Caco-2 (cell line): ENCODE measurements around the gene PIEZO1. TPM values are rescaled to one million over a fixed set of nuclear protein-coding genes. Genes with fewer than 3 reads are reported as not detected.

Experiments
- BruUV-seq: library from RNA; stranded (reverse); fragments of 400-500 nt; replicated peaks from 2 replicates; lab custom pipeline; 2021; lab: Mats Ljungman, UMichigan
- CTCF ChIA-PET: fragments of 300-600 bp; sonication (Branson Sonifier 250); formaldehyde crosslinking; loops from one replicate; lab custom pipeline; 2022; ENCODE audit warnings: antibody characterized with exemption; lab: Charles Lee
- POLR2A ChIA-PET: fragments of 300-600 bp; sonication (Branson Sonifier 250); formaldehyde crosslinking; loops from one replicate; lab custom pipeline; 2022; ENCODE audit warnings: antibody characterized with exemption; lab: Charles Lee
- DNase-seq, 2 experiments: peaks; one replicate each; pipeline versions ENCODE4 v3.0.0 to v3.0.0-alpha.2; 2020 to 2022
- H3K27me3 ChIP-seq: replicated peaks from 2 replicates; pipeline ENCODE4 v1.6.0; 2011; ENCODE audit warnings: low read length; ENCODE audit not compliant: control insufficient read depth, insufficient read depth
- H3K36me3 ChIP-seq: 2 replicates; pipeline ENCODE4 v1.5.1; 2011; ENCODE audit warnings: low read length; ENCODE audit not compliant: control insufficient read depth, insufficient read depth
- H3K4me1 ChIP-seq: fragments of 250-450 bp; sonication (Bioruptor Pico); 2 replicates; pipeline ENCODE4 v1.5.1; 2020; ENCODE audit warnings: mild to moderate bottlenecking
- H3K4me3 ChIP-seq: 2 replicates; pipeline ENCODE4 v1.5.1; 2011; ENCODE audit warnings: low read depth, mild to moderate bottlenecking, control low read depth, low read length
- H3K9me3 ChIP-seq: fragments of 250-450 bp; sonication (Bioruptor Pico); 2 replicates; pipeline ENCODE4 v1.5.1; 2020; ENCODE audit warnings: mild to moderate bottlenecking, moderate library complexity
- H3K27ac Mint-ChIP-seq: one replicate; pipeline ENCODE4 v1.8.0; 2022; ENCODE audit warnings: mixed read lengths; ENCODE audit not compliant: unreplicated experiment
- H3K27me3 Mint-ChIP-seq: one replicate; pipeline ENCODE4 v1.8.0; 2022; ENCODE audit warnings: mixed read lengths; ENCODE audit not compliant: insufficient read depth, unreplicated experiment
- H3K36me3 Mint-ChIP-seq: one replicate; pipeline ENCODE4 v1.8.0; 2022; ENCODE audit warnings: mild to moderate bottlenecking, mixed read lengths; ENCODE audit not compliant: insufficient read depth, unreplicated experiment
- H3K4me1 Mint-ChIP-seq: one replicate; pipeline ENCODE4 v1.8.0; 2022; ENCODE audit warnings: low read depth, mixed read lengths; ENCODE audit not compliant: unreplicated experiment
- H3K4me3 Mint-ChIP-seq: one replicate; pipeline ENCODE4 v1.8.0; 2022; ENCODE audit warnings: mild to moderate bottlenecking, moderate library complexity, mixed read lengths; ENCODE audit not compliant: unreplicated experiment
- H3K9me3 Mint-ChIP-seq: one replicate; pipeline ENCODE4 v1.8.0; 2022; ENCODE audit warnings: mixed read lengths; ENCODE audit not compliant: unreplicated experiment
- CTCF ChIP-seq, 2 experiments: fragments of 200-600 bp in 1 of 2; IDR thresholded peaks; 1 replicate in 1 of 2; 2 replicates in 1 of 2; pipeline versions ENCODE4 v1.5.1 to v1.8.0; 2011 to 2022; ENCODE audit warnings: antibody characterized with exemption in 1 of 2, control low read depth in 1 of 2, inconsistent platforms in 1 of 2, low read depth in 1 of 2, low read length in 1 of 2, mild to moderate bottlenecking in 1 of 2, moderate library complexity in 1 of 2; ENCODE audit not compliant: insufficient read depth in 1 of 2, severe bottlenecking in 1 of 2, unreplicated experiment in 1 of 2
- intact Hi-C: fragments of 100-400 bp; cut with micrococcal nuclease; formaldehyde crosslinking; loops from one replicate; pipeline ENCODE4 v1.10.0; 2022; ENCODE audit not compliant: unreplicated experiment
- total RNA-seq: library from RNA; stranded (reverse); gene quantifications from 2 replicates; pipeline ENCODE4 v1.2.3, GENCODE V29; 2022

PIEZO1 gene
- total RNA-seq, 1 experiment from 2014 or later: 248 TPM

- CTCF ChIA-PET: no interaction called here
- BruUV-seq: no TSS peak
- intact Hi-C loops: no loop called here
- no peaks in the 10 kb centered on the region for H3K27me3 ChIP-seq
- no peaks in the 10 kb centered on the region for H3K9me3 Mint-ChIP-seq
- POLR2A ChIA-PET: no interaction called here
- no peaks in the 10 kb centered on the region for H3K9me3 ChIP-seq
- no peak for DNase-seq
- no peaks in the 10 kb centered on the region for H3K4me1 ChIP-seq
- TF ChIP-seq CTCF (IDR thresholded peaks at IDR 0.05; ENCODE audit: insufficient read depth in 1 of 2, low read depth in 1 of 2, low read length in 1 of 2, severe bottlenecking in 1 of 2, unreplicated experiment in 1 of 2): no peak
- no peak overlapping the region for H3K27ac Mint-ChIP-seq
- no peak overlapping the region for H3K4me3 ChIP-seq
- 0 out of 2 replicates have a peak, but pooled peaks cover 2% of the 10 kb centered on the region for H3K36me3 ChIP-seq
- H3K4me3 Mint-ChIP-seq: no peak overlapping the region
- no peaks in the 10 kb centered on the region for H3K4me1 Mint-ChIP-seq
- no peaks in the 10 kb centered on the region for H3K27me3 Mint-ChIP-seq
- H3K36me3 Mint-ChIP-seq: no peaks in the 10 kb centered on the region
These were observed 89.8 kb downstream of the PIEZO1 start for GRCh38 chr16:88695218-88695617.

- no peaks in the 10 kb centered on the region for H3K36me3 ChIP-seq
- H3K27ac Mint-ChIP-seq: no peak overlapping the region
- no peaks in the 10 kb centered on the region for H3K4me1 ChIP-seq
- DNase-seq: no peak
- no peaks in the 10 kb centered on the region for H3K4me1 Mint-ChIP-seq
- BruUV-seq: no TSS peak
- no peaks in the 10 kb centered on the region for H3K9me3 ChIP-seq
- no peaks in the 10 kb centered on the region for H3K9me3 Mint-ChIP-seq
- H3K4me3 ChIP-seq: no peak overlapping the region
- no peaks in the 10 kb centered on the region for H3K27me3 ChIP-seq
- no peaks in the 10 kb centered on the region for H3K36me3 Mint-ChIP-seq
- H3K27me3 Mint-ChIP-seq: no peaks in the 10 kb centered on the region
- no peak overlapping the region for H3K4me3 Mint-ChIP-seq
- ChIA-PET POLR2A (no interaction called here), CTCF (no interaction called here)
- intact Hi-C loops: no loop called here
- no peak for TF ChIP-seq CTCF (IDR thresholded peaks at IDR 0.05; ENCODE audit: insufficient read depth in 1 of 2, low read depth in 1 of 2, low read length in 1 of 2, severe bottlenecking in 1 of 2, unreplicated experiment in 1 of 2)
These were observed 90.6 kb downstream of the PIEZO1 start for GRCh38 chr16:88694221-88695087.

DNA sequence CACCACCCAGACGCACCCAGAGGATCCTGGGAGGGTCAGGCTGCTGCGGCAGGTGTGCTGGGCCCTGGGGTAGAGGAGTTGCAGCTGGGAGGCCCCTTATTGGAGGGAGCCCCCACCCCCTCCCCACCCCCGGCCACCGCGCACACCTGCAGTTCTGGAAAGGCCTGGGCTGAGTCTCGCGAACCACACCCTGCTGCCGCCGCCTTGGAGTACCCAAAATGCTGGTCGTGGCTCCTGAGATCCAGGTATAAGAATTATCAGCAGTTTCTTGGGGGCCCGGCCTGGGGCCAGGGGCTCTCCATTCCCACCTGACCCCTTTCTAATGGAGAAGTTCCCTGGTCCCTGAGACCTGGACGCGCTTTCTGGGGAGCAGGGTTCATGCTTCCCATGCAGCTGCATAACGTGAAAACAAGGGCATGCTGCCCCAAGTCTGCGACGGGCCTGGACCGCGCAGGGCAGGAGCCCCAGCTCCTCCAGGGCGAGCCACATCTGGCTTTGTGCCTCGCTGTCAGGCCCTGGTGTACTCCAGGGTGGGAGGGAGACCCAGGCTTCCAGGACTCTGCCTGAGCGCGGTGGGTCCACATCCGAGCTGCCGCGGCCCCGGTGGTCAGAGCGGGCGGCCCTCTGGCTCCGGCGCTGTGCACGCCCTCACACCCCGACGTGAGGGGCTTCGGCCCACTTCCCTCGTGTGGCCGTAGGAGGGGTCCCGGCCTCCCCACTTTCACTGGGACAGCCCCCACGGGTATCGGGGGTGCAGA is 91.4 kb downstream of the PIEZO1 start:
- Mint-ChIP-seq H3K27me3 (no peaks in the 10 kb centered on the region), H3K9me3 (no peaks in the 10 kb centered on the region), H3K36me3 (no peaks in the 10 kb centered on the region), H3K27ac (no peak overlapping the region), H3K4me1 (peaks cover 3% of the 10 kb centered on the region), H3K4me3 (no peak overlapping the region)
- ChIA-PET CTCF (no interaction called here), POLR2A (no interaction called here)
- Histone ChIP-seq H3K9me3 (no peaks in the 10 kb centered on the region), H3K27me3 (no peaks in the 10 kb centered on the region), H3K36me3 (no peaks in the 10 kb centered on the region), H3K4me3 (no peak overlapping the region), H3K4me1 (peaks cover under 1% of the 10 kb centered on the region; the same call in 1 of the 2 replicates)
- intact Hi-C loops: no loop called here
- no peak for DNase-seq
- no peak for TF ChIP-seq CTCF (IDR thresholded peaks at IDR 0.05; ENCODE audit: insufficient read depth in 1 of 2, low read depth in 1 of 2, low read length in 1 of 2, severe bottlenecking in 1 of 2, unreplicated experiment in 1 of 2)
- BruUV-seq: no TSS peak
